SU-DHL-6 (cell line): ENCODE results near the gene NID2.

Source experiments
- H2AFZ ChIP-seq: fragments of 200-600 bp; sonication (generic); 2 replicates; pipeline ENCODE4 v1.6.1; 2014; ENCODE audit warnings: low read depth, mild to moderate bottlenecking, moderate library complexity, mixed read lengths, antibody characterized with exemption, low read length; ENCODE audit not compliant: severe bottlenecking
- H3F3A ChIP-seq: fragments of 200-600 bp; shearing (Covaris generic); 2 replicates; pipeline ENCODE4 v1.6.0; 2016; ENCODE audit warnings: antibody characterized with exemption, mild to moderate bottlenecking; ENCODE audit not compliant: insufficient read depth
- H3K27ac ChIP-seq: fragments of 200-600 bp; sonication (generic); 2 replicates; pipeline ENCODE4 v1.5.1; 2016; ENCODE audit warnings: low read depth, mild to moderate bottlenecking, low read length, moderate library complexity, mixed read lengths
- H3K27me3 ChIP-seq: fragments of 200-600 bp; sonication (generic), shearing (Covaris generic); 2 replicates; pipeline ENCODE4 v1.6.0; 2014; ENCODE audit warnings: mild to moderate bottlenecking, low read length
- H3K36me3 ChIP-seq: fragments of 200-600 bp; sonication (generic); 2 replicates; pipeline ENCODE4 v1.6.1; 2014; ENCODE audit warnings: mild to moderate bottlenecking, low read length, mixed read lengths
- H3K4me2 ChIP-seq: fragments of 300-600, 200-600 bp; shearing (Covaris generic), sonication (generic); 2 replicates; pipeline ENCODE4 v1.6.0; 2014; ENCODE audit warnings: low read length, low read depth, mild to moderate bottlenecking; ENCODE audit not compliant: poor library complexity, severe bottlenecking
- H3K4me3 ChIP-seq: fragments of 200-600 bp; sonication (generic); 2 replicates; pipeline ENCODE4 v1.5.1; 2014; ENCODE audit warnings: antibody characterized with exemption, low read length, mild to moderate bottlenecking, mixed read lengths; ENCODE audit not compliant: insufficient read depth, poor library complexity, severe bottlenecking
- H3K79me2 ChIP-seq: fragments of 200-600 bp; sonication (generic); 2 replicates; pipeline ENCODE4 v1.6.1; 2014; ENCODE audit warnings: mild to moderate bottlenecking, low read length, moderate library complexity; ENCODE audit not compliant: insufficient read depth
- H3K9ac ChIP-seq: fragments of 200-600 bp; sonication (generic); 2 replicates; pipeline ENCODE4 v1.7.0; 2014; ENCODE audit warnings: mild to moderate bottlenecking, low read length
- H3K9me2 ChIP-seq: fragments of 200-600 bp; sonication (generic); replicated peaks from 2 replicates; pipeline ENCODE4 v1.6.1; 2014; ENCODE audit warnings: low read length; ENCODE audit not compliant: insufficient read depth
- H3K9me3 ChIP-seq: fragments of 200-600 bp; sonication (generic); 2 replicates; pipeline ENCODE4 v1.6.1; 2014; ENCODE audit warnings: low read length, mixed read lengths; ENCODE audit not compliant: insufficient read depth
- H4K20me1 ChIP-seq: fragments of 200-600 bp; sonication (generic); 2 replicates; pipeline ENCODE4 v1.6.1; 2014; ENCODE audit warnings: low read depth, mild to moderate bottlenecking, antibody characterized with exemption, low read length, moderate library complexity, mixed read lengths
- EZH2phosphoT487 ChIP-seq: fragments of 200-600 bp; sonication (generic), shearing (Covaris generic); conservative IDR thresholded peaks from 2 replicates; pipeline ENCODE4 v1.6.1; 2018; ENCODE audit warnings: mild to moderate bottlenecking, antibody characterized with exemption, low read length, moderate library complexity, mixed read lengths
- TF ChIP-seq, protein P1 (sequence below): fragments of 200-600 bp; sonication (generic); IDR thresholded peaks from one replicate; pipeline ENCODE4 v1.5.1; 2017; ENCODE audit warnings: antibody characterized with exemption, mild to moderate bottlenecking, low read length, moderate library complexity; ENCODE audit not compliant: insufficient read depth, poor library complexity, severe bottlenecking

Gene NID2

DNA sequence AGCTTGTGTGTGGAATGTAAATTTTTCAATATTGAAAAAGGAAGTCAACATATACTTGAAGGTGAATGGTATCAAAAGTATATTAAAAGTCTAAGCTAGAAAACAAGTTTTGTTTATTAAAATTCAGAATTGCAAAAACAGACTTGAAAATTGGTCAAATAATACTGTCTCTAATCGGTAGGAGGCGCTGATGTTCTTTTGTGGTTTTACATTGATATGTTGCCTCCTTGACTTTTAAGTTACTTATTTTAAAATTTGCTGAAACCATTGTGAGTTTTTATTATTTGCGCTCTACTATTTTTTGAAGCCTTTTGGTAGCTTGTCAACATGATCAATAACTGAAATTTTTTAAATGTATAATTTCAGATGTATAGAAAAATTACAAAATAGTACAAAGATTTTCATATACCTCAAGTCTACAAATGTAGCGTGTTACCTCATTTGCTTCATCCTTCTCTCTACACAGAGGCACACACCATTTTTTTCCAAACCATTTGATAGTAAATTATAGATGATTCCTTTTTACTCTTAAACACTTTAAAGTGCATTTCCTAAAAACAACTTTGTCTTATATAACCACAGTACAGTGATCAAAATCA is 72.6 kb downstream of the NID2 start:
- no peak overlapping the region for H3K4me2 ChIP-seq
- H3K9me3 ChIP-seq = no peaks in the 10 kb centered on the region
- H3K9me2 ChIP-seq = no peaks in the 10 kb centered on the region
- peaks cover 13% of the 10 kb centered on the region; the same call in 1 of the 2 replicates for H3F3A ChIP-seq
- H3K27me3 ChIP-seq = no peaks in the 10 kb centered on the region
- H3K79me2 ChIP-seq = peaks cover 75% of the 10 kb centered on the region
- no peak for TF ChIP-seq EZH2phosphoT487
- TF ChIP-seq, protein P1, sequence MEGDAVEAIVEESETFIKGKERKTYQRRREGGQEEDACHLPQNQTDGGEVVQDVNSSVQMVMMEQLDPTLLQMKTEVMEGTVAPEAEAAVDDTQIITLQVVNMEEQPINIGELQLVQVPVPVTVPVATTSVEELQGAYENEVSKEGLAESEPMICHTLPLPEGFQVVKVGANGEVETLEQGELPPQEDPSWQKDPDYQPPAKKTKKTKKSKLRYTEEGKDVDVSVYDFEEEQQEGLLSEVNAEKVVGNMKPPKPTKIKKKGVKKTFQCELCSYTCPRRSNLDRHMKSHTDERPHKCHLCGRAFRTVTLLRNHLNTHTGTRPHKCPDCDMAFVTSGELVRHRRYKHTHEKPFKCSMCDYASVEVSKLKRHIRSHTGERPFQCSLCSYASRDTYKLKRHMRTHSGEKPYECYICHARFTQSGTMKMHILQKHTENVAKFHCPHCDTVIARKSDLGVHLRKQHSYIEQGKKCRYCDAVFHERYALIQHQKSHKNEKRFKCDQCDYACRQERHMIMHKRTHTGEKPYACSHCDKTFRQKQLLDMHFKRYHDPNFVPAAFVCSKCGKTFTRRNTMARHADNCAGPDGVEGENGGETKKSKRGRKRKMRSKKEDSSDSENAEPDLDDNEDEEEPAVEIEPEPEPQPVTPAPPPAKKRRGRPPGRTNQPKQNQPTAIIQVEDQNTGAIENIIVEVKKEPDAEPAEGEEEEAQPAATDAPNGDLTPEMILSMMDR = peak; percentile 36
- H3K4me3 ChIP-seq = no peak overlapping the region
- no peak overlapping the region for H2AFZ ChIP-seq
- peaks cover 14% of the 10 kb centered on the region; the same call in 1 of the 2 replicates for H4K20me1 ChIP-seq
- H3K36me3 ChIP-seq = peaks cover 87% of the 10 kb centered on the region
- H3K27ac ChIP-seq = no peak overlapping the region
- H3K9ac ChIP-seq = no peak overlapping the region

DNA sequence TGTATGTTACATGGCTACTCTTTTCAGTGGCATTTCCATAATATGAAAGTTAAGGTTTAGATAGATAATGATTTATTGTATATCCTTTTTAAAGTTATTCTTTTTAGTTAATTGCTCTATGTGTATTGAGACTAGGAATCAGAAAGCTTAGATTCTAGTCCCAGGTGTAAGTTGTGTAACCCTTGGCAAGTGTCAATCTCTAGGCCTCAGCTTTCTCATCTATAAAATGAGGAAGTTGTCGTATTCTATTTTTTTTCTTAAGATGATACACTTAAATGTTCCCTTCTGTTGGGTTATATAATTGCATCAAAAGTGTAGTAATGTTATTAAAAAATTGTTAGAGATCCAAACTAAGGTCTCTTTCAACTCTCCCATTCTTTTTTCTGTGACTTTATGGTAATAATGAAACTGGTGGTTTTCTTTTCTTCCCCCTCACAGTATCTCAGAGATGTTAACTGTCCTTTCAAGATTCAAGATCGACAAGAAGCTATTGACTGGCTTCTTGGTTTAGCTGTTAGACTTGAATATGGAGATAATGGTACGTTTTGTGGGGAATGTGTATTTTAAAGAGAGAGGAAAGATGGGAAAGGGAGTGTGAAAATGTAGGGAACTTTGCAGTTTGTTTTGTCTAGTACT is 75.5 kb downstream of the NID2 start:
- Histone ChIP-seq H3K27me3 (no peaks in the 10 kb centered on the region), H4K20me1 (peaks cover 14% of the 10 kb centered on the region; the same call in 1 of the 2 replicates), H3K79me2 (peaks cover 79% of the 10 kb centered on the region), H3K9ac (no peak overlapping the region), H2AFZ (no peak overlapping the region), H3K36me3 (peaks cover 61% of the 10 kb centered on the region), H3K27ac (peak overlapping the region; percentile 4; the same call in 1 of the 2 replicates), H3F3A (peaks cover 13% of the 10 kb centered on the region; the same call in 1 of the 2 replicates), H3K9me3 (no peaks in the 10 kb centered on the region), H3K9me2 (no peaks in the 10 kb centered on the region), H3K4me3 (no peak overlapping the region), H3K4me2 (peak overlapping the region; percentile 23)
- TF ChIP-seq, protein P1 = no peak
- TF ChIP-seq EZH2phosphoT487 = no peak

DNA sequence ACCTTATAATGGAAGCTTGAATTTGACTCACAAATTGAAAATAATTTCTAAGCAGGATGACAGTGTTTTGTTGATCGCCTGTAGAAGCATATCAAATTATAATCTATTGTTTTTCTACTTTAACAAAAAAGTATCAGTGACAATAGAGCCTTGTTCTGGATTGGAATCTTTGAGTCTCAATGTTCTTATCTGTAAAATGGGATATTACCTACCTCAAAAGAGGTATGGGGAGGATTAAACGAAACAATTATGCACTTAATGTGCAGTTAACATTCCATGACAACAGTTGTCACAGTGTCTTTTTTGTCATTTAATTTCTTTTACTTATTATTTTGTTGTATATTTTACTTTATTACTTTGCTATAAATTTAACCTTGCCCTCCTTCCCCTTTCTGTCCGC is 78.4 kb downstream of the NID2 start:
- TF ChIP-seq EZH2phosphoT487 = no peak
- TF ChIP-seq, protein P1 = no peak
- H3K36me3 ChIP-seq = peaks cover 31% of the 10 kb centered on the region
- no peak overlapping the region for H2AFZ ChIP-seq
- H3K9me3 ChIP-seq = no peaks in the 10 kb centered on the region
- peak overlapping the region; percentile 87 for H3K4me2 ChIP-seq
- peaks cover 6% of the 10 kb centered on the region; the same call in 1 of the 2 replicates for H3F3A ChIP-seq
- peak overlapping the region; percentile 93 for H3K9ac ChIP-seq
- H3K9me2 ChIP-seq = no peaks in the 10 kb centered on the region
- H3K27ac ChIP-seq = no peak overlapping the region
- peak overlapping the region; percentile 81 for H3K4me3 ChIP-seq
- no peaks in the 10 kb centered on the region for H3K27me3 ChIP-seq
- peaks cover 51% of the 10 kb centered on the region for H3K79me2 ChIP-seq
- no peaks in the 10 kb centered on the region for H4K20me1 ChIP-seq
